Putamen (tissue), 1 donor: ENCODE data around the gene ABCC2.
"Not testable (repeated sequence)": the region's sequence is repeated elsewhere in the genome, so short reads cannot be mapped to it uniquely, and the experiment has no call there.

Source experiments
- DNase-seq: peaks from one replicate; pipeline ENCODE4 v3.0.0-alpha.2; 2016; ENCODE audit warnings: low spot score

Gene ABCC2

GRCh38 chr10:99854860-99855259 lies 72.4 kb downstream of the ABCC2 start:
- DNase-seq: no peak

- DNase-seq: no peak
Observed at GRCh38 chr10:99855479-99856071, 73.1 kb downstream of the ABCC2 start.

GRCh38 chr10:99858849-99859248 lies 76.4 kb downstream of the ABCC2 start:
- DNase-seq: no peak

GRCh38 chr10:99859585-99859984 lies 77.1 kb downstream of the ABCC2 start:
- no peak for DNase-seq

- DNase-seq: no peak
Observed at GRCh38 chr10:99860466-99860865, 78.0 kb downstream of the ABCC2 start.

- not testable (repeated sequence) for DNase-seq
Observed at GRCh38 chr10:99863535-99864240, 81.2 kb downstream of the ABCC2 start.

- DNase-seq: not testable (repeated sequence)
Observed at GRCh38 chr10:99867250-99867649, 84.8 kb downstream of the ABCC2 start.

GRCh38 chr10:99869581-99870122 lies 87.2 kb downstream of the ABCC2 start:
- no peak for DNase-seq

- no peak for DNase-seq
Observed at GRCh38 chr10:99870123-99870730, 87.8 kb downstream of the ABCC2 start.

- no peak for DNase-seq
Observed at GRCh38 chr10:99872367-99873162, 90.1 kb downstream of the ABCC2 start.

- DNase-seq: no peak
Observed at GRCh38 chr10:99873846-99874245, 91.4 kb downstream of the ABCC2 start.

- DNase-seq: no peak
Observed at GRCh38 chr10:99874341-99875085, 92.1 kb downstream of the ABCC2 start.

- DNase-seq: no peak
Observed at GRCh38 chr10:99875473-99875872, 93.0 kb downstream of the ABCC2 start.

GRCh38 chr10:99880080-99880835 lies 97.8 kb downstream of the ABCC2 start:
- no peak for DNase-seq

- DNase-seq: no peak
Observed at GRCh38 chr10:99881371-99881770, 98.9 kb downstream of the ABCC2 start.

- no peak for DNase-seq
Observed at GRCh38 chr10:99883523-99883922, 101.1 kb downstream of the ABCC2 start.

GRCh38 chr10:99888622-99889021 lies 106.2 kb downstream of the ABCC2 start:
- no peak for DNase-seq

GRCh38 chr10:99894613-99895012 lies 112.2 kb downstream of the ABCC2 start:
- DNase-seq: no peak

GRCh38 chr10:99895066-99895465 lies 112.6 kb downstream of the ABCC2 start:
- DNase-seq: not testable (repeated sequence)

GRCh38 chr10:99895867-99896266 lies 113.4 kb downstream of the ABCC2 start:
- DNase-seq: no peak
